ENCODE measurements around the gene KRTAP12-1.
"Not testable (repeated sequence)": the region's sequence is repeated elsewhere in the genome, so short reads cannot be mapped to it uniquely, and the experiment has no call there.

Gene KRTAP12-1

DNA sequence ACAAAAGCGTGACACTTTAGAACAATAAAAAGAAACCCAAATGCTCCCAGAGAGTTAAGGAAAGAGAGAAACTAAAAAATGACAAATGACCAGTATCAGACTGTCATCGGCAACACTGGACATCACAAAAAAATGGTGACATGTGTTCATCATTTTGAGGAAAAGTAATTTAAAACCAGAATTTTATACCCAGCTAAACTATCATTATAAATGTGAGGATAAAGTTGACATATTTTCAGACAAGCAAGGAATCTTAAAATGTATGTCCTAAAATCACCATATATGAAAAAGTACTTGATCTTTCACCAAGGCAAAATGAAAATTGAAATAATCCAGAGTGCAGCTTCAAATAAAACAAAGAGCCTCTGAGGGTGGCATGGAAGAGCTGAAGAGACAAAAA is 37.1 kb downstream of the KRTAP12-1 start:
- DNase-seq (ENCODE audit: low read depth, low spot score) = no peak

GRCh38 chr21:44643741-44644310 is 38.1 kb downstream of the KRTAP12-1 start:
- DNase-seq (ENCODE audit: low read depth, low spot score) = no peak

GRCh38 chr21:44640761-44641160 is 41.2 kb downstream of the KRTAP12-1 start:
- no peak for DNase-seq (ENCODE audit: low read depth, low spot score)

- DNase-seq (ENCODE audit: low read depth, low spot score) = no peak
Observed at GRCh38 chr21:44639331-44639655, 42.7 kb downstream of the KRTAP12-1 start.

DNA sequence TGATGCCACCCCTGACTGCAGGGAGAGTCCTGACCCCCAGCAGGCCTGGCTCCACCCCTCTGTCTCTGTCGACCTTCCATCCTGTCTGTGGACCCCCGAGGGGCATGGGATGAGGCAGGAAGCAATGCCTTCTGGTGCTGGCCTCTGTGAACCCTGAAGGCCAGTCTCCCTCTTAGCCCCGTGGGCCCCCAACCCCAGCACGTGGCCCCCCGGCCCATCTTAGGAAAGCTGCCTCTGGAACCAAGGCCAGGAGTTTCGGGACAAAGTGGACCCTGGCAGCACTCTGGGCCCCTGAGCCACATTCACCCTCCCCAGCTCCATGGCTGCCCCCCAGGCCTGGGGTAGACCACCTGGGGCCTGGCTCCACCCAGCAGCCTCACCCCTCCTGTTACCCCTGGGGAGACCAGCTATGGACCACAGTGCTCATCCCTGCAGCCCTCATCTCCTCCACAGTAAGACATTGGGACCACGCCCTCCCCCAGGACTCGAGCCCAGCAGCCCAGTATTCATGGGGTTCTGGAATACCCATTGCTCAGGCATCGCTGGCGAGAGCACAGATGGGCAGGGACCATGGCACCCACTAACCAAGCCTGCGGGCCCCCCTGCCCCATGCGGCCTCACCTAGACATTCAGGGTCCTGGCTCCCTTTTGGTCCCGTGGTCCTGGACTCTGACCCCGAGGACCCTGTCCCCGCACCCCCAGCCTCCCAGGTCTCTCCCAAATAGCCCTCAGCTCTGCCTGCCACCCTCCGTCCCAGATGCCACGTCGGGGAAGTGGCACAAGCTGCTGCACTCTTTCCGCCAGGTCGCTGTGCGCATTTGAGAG is 43.2 kb downstream of the KRTAP12-1 start:
- not testable (repeated sequence) for DNase-seq (ENCODE audit: low read depth, low spot score)

GRCh38 chr21:44637851-44638348 is 44.1 kb downstream of the KRTAP12-1 start:
- DNase-seq (ENCODE audit: low read depth, low spot score) = not testable (repeated sequence)

DNA sequence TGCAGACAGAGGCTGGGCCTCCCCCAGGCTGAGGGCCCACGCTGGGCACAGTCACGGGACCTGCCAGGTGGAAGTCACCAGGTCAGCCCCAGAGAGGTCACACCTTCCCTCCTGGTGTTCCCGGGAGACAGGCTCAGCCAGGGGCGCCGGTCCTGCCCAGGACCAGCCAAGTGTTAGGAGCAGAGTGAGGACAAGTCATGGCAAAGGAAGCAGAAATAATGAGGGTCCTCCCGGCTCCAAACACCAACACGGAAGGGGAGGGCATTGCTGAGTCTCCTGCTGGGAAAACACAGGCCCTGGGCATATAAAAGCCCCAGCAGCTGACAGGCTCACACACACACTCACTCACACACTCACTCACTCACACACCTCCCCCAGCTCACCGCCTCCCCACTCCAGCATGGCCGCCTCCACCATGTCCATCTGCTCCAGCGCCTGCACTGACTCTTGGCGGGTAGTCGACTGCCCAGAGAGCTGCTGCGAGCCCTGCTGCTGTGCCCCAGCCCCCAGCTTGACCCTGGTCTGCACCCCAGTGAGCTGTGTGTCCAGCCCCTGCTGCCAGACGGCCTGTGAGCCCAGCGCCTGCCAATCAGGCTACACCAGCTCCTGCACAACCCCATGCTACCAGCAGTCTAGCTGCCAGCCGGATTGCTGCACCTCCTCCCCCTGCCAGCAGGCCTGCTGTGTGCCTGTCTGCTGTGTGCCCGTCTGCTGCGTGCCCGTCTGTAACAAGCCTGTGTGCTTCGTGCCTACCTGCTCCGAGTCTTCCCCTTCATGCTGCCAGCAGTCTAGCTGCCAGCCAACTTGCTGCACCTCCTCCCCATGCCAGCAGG is 44.7 kb downstream of the KRTAP12-1 start, which contains the start of gene KRTAP10-10:
KRTAP10-10 (plus strand) TSS at position 339 of the 833 bp plus-strand sequence; CDS start at position 401, 62 bp downstream.
- no peak for DNase-seq (ENCODE audit: low read depth, low spot score)

DNA sequence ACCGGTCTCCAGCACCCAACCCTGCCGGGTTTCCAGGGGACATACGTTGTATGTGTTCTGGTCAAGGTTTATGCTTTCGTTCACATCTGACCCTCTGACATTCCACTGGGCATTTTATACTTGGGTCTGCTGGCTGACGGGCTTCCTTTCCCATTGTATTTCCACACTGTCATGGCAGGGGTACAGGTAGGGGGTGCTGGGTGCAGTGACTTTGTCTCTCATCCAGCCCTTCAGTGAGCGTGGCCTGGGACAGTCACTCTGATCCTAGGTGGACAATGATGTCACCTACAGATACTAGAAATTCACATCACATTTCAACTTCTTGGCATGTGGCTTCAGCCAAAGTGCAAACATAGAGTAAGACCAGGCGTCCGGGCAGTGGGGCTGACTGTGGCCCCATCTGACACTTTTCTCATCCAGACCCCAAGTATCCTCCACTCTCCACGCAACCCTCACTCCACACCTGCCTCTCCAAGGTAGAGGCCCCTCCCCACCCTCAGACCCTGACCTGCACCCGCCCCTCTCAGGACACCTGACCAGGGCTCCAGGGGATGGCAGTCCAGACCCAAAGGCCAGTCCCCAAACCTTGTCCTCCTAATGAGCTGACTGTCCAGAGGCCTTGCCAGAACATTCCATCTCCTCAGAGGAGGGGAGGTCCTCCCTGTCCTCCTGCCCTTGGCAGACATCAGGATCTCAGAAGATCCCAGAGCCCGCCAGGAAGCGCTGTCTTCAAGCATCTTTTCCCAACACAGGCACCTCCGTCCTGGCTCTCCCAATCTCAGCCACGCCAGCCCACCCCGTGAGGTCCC is 45.5 kb downstream of the KRTAP12-1 start:
- no peak for DNase-seq (ENCODE audit: low read depth, low spot score)

DNA sequence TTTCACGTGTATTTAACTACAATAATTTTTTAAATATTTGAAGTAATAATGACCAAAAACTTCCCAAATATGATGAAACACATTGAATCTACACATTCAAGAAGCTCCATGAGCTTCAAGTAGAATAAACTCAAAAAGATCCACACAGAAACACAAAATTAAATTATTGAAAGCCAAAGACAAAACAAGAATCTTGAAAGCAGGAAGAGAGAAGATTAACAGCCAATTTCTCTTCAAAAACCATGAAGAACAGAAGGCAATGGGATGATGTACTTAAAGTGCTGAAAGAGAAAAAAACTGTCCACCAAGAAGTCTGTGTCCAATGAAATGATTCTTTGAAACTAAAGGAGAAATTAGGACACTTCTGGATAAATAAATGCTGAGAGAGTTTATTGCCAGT is 49.9 kb downstream of the KRTAP12-1 start:
- DNase-seq (ENCODE audit: low read depth, low spot score) = no peak

Measured in iPS DF 19.7 (cell line).